B cell (primary cell): ENCODE results near the gene SNX20.

Experiments
- EZH2 ChIP-seq: IDR thresholded peaks from 2 replicates; pipeline ENCODE4 v1.6.1; 2012; ENCODE audit warnings: borderline replicate concordance, low read depth, mild to moderate bottlenecking, moderate library complexity, low read length; ENCODE audit not compliant: insufficient read depth, poor library complexity, severe bottlenecking
- TF ChIP-seq, protein P1 (sequence below): fragments of 200-600 bp; IDR thresholded peaks from one replicate; pipeline ENCODE4 v1.8.0; 2022; ENCODE audit warnings: antibody characterized with exemption, mild to moderate bottlenecking

DNA sequence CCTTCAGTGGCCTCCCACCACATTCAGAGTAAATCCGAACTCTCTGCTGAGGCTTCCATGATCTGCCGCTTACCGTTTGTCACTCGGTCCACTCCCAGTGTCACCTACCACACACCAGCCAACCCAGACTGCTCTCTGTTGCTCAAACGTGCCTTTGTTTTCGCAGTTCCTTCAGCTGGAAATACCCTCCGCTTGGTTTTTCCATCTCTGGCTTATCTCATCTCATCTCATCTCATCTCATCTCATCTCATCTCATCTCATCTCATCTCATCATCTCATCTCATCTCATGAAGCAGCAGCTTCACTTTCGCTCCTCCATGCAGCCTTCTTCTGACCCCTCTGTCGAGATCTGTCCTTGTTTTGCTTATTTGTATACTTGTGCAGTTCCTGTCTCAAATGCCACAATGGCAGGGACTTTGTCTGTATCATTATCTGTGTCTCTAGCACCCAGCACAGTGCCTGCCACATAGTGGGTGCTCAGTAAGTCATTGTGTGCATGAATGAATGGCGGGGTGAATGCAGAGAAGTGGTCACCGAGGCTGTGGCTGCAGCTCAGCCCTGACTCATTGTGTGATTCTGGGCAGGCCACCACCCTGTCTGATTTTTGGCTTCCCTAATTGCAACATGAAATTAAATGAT lies 3.8 kb upstream of the SNX20 start:
- TF ChIP-seq EZH2 = no peak
- TF ChIP-seq, protein P1, sequence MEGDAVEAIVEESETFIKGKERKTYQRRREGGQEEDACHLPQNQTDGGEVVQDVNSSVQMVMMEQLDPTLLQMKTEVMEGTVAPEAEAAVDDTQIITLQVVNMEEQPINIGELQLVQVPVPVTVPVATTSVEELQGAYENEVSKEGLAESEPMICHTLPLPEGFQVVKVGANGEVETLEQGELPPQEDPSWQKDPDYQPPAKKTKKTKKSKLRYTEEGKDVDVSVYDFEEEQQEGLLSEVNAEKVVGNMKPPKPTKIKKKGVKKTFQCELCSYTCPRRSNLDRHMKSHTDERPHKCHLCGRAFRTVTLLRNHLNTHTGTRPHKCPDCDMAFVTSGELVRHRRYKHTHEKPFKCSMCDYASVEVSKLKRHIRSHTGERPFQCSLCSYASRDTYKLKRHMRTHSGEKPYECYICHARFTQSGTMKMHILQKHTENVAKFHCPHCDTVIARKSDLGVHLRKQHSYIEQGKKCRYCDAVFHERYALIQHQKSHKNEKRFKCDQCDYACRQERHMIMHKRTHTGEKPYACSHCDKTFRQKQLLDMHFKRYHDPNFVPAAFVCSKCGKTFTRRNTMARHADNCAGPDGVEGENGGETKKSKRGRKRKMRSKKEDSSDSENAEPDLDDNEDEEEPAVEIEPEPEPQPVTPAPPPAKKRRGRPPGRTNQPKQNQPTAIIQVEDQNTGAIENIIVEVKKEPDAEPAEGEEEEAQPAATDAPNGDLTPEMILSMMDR = no peak
